Adrenal gland (tissue), 5 donors: ENCODE data around the gene TEDDM1.

Source experiments
- CTCF ChIP-seq, 6 experiments: fragments of 450-650 bp in 4 of 6; fragments of 200-600 bp in 2 of 6; sonication (generic) in 1 of 6; IDR thresholded peaks; 1 replicate in 5 of 6; 2 replicates in 1 of 6; pipeline versions ENCODE4 v1.5.1 to v1.8.0; 2016 to 2021; ENCODE audit warnings: antibody characterized with exemption in 6 of 6, mild to moderate bottlenecking in 2 of 6, moderate library complexity in 1 of 6
- POLR2A ChIP-seq, 2 donors: fragments of 450-650 bp; IDR thresholded peaks; one replicate each; pipeline ENCODE4 v1.6.1; 2017; ENCODE audit warnings: antibody characterized with exemption in 2 of 2, mild to moderate bottlenecking in 2 of 2, moderate library complexity in 1 of 2
- donor health status: DM: no; HTN: no; CAD: no.

GRCh38 chr1:182442333-182442732, 41.9 kb upstream of the TEDDM1 start:
- TF ChIP-seq CTCF (IDR thresholded peaks at IDR 0.05) (no peak), POLR2A (IDR thresholded peaks at IDR 0.05) (no peak)
